Measurements from ENCODE around the gene CCDC32. TPM values are rescaled to one million over a fixed set of nuclear protein-coding genes. Genes with fewer than 3 reads are reported as not detected.

Gene CCDC32
- total and polyA plus RNA-seq, 2 of the 8 experiments (the other 6 are each of a cell fraction or from before 2014, with no cell fraction given): 8.9 to 12.1 TPM

DNA sequence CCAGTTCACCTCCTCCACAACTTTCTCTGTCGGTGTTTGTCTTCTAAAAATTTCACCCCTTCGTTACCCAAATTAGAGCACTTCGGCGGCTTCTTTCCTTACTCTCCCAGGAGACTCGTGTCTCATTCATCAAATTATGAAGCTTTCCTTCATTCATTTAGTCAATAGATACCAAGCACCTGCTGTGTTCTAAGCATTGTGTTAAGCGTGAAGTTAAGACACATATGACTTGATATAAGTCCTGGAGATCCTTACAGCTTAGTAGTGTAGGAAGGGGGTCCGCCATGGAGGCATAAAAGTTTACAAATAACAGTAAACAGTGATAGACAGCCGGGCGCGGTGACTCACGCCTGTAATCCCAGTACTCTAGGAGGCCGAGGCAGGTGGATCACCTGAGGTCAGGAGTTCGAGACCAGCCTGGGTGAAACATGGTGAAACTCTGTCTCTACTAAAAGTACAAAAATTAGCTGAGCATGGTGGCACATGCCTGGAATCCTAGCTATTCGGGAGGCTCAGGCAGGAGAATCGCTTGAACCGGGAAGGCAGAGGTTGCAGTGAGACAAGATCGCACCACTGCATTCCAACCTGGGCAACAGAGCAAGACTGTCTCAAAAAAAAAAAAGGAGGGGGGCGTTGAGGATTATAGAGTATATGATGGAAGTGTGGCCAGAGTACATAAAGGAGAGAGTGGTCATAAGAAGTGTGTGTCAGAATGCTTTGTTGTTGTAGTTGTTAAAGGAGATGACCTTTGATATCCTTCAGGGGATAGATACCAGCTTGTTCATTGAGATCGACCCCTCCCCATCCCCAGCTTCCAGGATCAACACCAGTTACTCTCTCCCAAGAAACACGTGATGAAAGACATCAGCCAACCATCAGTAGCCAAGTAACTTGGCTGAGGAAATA lies 744 bp upstream of the CCDC32 start:
- Histone ChIP-seq H2BK5ac (ENCODE audit: low read depth, low read length) (no peak overlapping the region), H3K4me3 (ENCODE audit: extremely low read depth in 1 of 4, insufficient read depth in 2 of 4, low read depth in 3 of 4, low read length in 4 of 4) (peak overlapping the region; percentile 6 to 83 (median 20); a peak in 5 of 8 replicates), H4K5ac (ENCODE audit: insufficient read length, low read depth, low read length) (no peak overlapping the region), H3K23me2 (ENCODE audit: low read depth, low read length) (no peaks in the 10 kb centered on the region; the same call in 1 of the 2 replicates), H3K9me3 (ENCODE audit: insufficient read depth in 2 of 2, low read depth in 1 of 2, low read length in 1 of 2) (no peaks in the 10 kb centered on the region), H3K18ac (ENCODE audit: extremely low read depth, low read length) (peak overlapping the region; percentile 24; the same call in 1 of the 2 replicates), H2AK5ac (ENCODE audit: low read depth, low read length) (no peak overlapping the region), H3K56ac (replicated peaks; ENCODE audit: insufficient read length, low read depth, low read length) (no peak overlapping the region), H3K4me1 (replicated peaks in 1 of 4; ENCODE audit: control insufficient read depth in 3 of 4, insufficient read depth in 4 of 4, low read length in 3 of 4) (peaks cover 0 to 10% (median 3%) of the 10 kb centered on the region in 4 experiments; a peak in 4 of 7 replicates), H2BK12ac (ENCODE audit: low read depth, low read length) (no peak overlapping the region), H3K27me3 (replicated peaks in 1 of 4; ENCODE audit: control insufficient read depth in 3 of 4, extremely low read depth in 1 of 4, insufficient read depth in 3 of 4, low read length in 3 of 4) (no peaks in the 10 kb centered on the region), H3K36me3 (ENCODE audit: control insufficient read depth in 2 of 4, insufficient read depth in 4 of 4, low read length in 3 of 4) (no peaks in the 10 kb centered on the region; a peak in 1 of 8 replicates), H3K79me1 (ENCODE audit: low read depth, low read length) (peaks cover 4% of the 10 kb centered on the region; the same call in 1 of the 2 replicates), H3K27ac (ENCODE audit: low read depth, low read length) (no peak overlapping the region), H3K23ac (ENCODE audit: insufficient read length) (no peak overlapping the region), H4K8ac (ENCODE audit: extremely low read depth, insufficient read depth, low read length) (no peak overlapping the region), H3K14ac (ENCODE audit: insufficient read length) (no peak overlapping the region), H3K79me2 (ENCODE audit: control insufficient read depth in 1 of 2, insufficient read depth in 2 of 2, low read length in 2 of 2) (peaks cover 0 to 13% of the 10 kb centered on the region in 2 experiments; a peak in 3 of 4 replicates), H2BK120ac (replicated peaks; ENCODE audit: low read depth, low read length) (no peak overlapping the region), H2BK15ac (ENCODE audit: low read length) (no peak overlapping the region), H3K4me2 (ENCODE audit: insufficient read depth in 1 of 2, low read depth in 2 of 2, low read length in 2 of 2) (peak overlapping the region; percentile 63 to 85), H4K91ac (replicated peaks; ENCODE audit: insufficient read length, low read length) (no peak overlapping the region), H4K20me1 (replicated peaks in 1 of 2; ENCODE audit: control insufficient read depth in 1 of 2, insufficient read depth in 2 of 2, low read length in 2 of 2) (no peaks in the 10 kb centered on the region), H2AFZ (ENCODE audit: low read length) (0 out of 2 replicates have a peak overlapping the region, but pooled peaks have one; percentile 74), H3K4ac (replicated peaks; ENCODE audit: insufficient read length, low read depth, low read length) (no peak overlapping the region), H2BK20ac (ENCODE audit: low read length) (no peak overlapping the region), H3K9ac (replicated peaks in 1 of 4; ENCODE audit: extremely low read depth in 1 of 4, low read depth in 3 of 4, low read length in 3 of 4) (no peak overlapping the region)
- no peak for DNase-seq (ENCODE audit: low read depth in 1 of 2, low spot score in 2 of 2)
- 72% methylated on average over 16 of the region's 20 CpGs; no CpG with 5 or more reads in 1 of the 2 experiments for WGBS, 2 experiments (ENCODE audit: extremely low coverage in 1 of 2, insufficient coverage in 1 of 2, insufficient read length in 1 of 2, insufficient replicate concordance in 2 of 2, low coverage in 1 of 2, low lambda C conversion rate in 2 of 2, missing lambda C conversion rate in 1 of 2)
- FAIRE-seq: no peak
- ChIA-PET CTCF (ENCODE audit: partially characterized antibody) (interaction anchor here (0.6 to 2.3 kb wide), 7 partner anchors 16 to 130 kb away, joined by 3 to 7 read pairs (median 3); no protein-coding TSS in a partner anchor), POLR2A (ENCODE audit: partially characterized antibody) (interaction anchor here (0.9 to 1.9 kb wide), 8 partner anchors 9 to 278 kb away, joined by 3 to 6 read pairs (median 4); partner anchors contain the start of genes RAD51 and SPINT1)
- TF ChIP-seq, protein P1, sequence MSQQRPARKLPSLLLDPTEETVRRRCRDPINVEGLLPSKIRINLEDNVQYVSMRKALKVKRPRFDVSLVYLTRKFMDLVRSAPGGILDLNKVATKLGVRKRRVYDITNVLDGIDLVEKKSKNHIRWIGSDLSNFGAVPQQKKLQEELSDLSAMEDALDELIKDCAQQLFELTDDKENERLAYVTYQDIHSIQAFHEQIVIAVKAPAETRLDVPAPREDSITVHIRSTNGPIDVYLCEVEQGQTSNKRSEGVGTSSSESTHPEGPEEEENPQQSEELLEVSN (IDR thresholded peaks at IDR 0.05): no peak
- no peak for TF ChIP-seq POLR2AphosphoS5 (IDR thresholded peaks at IDR 0.05; ENCODE audit: low read depth, low read length)
- no peak for TF ChIP-seq RFX5 (IDR thresholded peaks at IDR 0.05; ENCODE audit: borderline replicate concordance, low read depth, low read length)
- no peak for TF ChIP-seq EZH2 (IDR thresholded peaks at IDR 0.05; ENCODE audit: low read depth, low read length, severe bottlenecking)
- TF ChIP-seq NRF1 (IDR thresholded peaks at IDR 0.05; ENCODE audit: low read depth, low read length): no peak
- TF ChIP-seq KDM5A (IDR thresholded peaks at IDR 0.05; ENCODE audit: low read length): no peak
- TF ChIP-seq, protein P2, sequence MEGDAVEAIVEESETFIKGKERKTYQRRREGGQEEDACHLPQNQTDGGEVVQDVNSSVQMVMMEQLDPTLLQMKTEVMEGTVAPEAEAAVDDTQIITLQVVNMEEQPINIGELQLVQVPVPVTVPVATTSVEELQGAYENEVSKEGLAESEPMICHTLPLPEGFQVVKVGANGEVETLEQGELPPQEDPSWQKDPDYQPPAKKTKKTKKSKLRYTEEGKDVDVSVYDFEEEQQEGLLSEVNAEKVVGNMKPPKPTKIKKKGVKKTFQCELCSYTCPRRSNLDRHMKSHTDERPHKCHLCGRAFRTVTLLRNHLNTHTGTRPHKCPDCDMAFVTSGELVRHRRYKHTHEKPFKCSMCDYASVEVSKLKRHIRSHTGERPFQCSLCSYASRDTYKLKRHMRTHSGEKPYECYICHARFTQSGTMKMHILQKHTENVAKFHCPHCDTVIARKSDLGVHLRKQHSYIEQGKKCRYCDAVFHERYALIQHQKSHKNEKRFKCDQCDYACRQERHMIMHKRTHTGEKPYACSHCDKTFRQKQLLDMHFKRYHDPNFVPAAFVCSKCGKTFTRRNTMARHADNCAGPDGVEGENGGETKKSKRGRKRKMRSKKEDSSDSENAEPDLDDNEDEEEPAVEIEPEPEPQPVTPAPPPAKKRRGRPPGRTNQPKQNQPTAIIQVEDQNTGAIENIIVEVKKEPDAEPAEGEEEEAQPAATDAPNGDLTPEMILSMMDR (IDR thresholded peaks at IDR 0.05; ENCODE audit: control extremely low read depth in 1 of 3, insufficient read depth in 1 of 3, low read depth in 1 of 3, low read length in 3 of 3): no peak
